Glutamatergic neuron (in vitro differentiated cells): ENCODE data around the gene MARK4. TPM values are rescaled to one million over a fixed set of nuclear protein-coding genes. Genes with fewer than 3 reads are reported as not detected.
A peak's percentile ranks its signal among the peaks of the same experiment; 100 is the strongest.

Experiments
- DNase-seq: peaks from one replicate; pipeline ENCODE4 v3.0.0; 2022
- H3K27ac Mint-ChIP-seq: one replicate; pipeline ENCODE4 v1.8.0; 2020; ENCODE audit warnings: mild to moderate bottlenecking, mixed read lengths, inconsistent platforms; ENCODE audit not compliant: unreplicated experiment
- H3K27me3 Mint-ChIP-seq: one replicate; pipeline ENCODE4 v1.8.0; 2020; ENCODE audit warnings: mild to moderate bottlenecking, moderate library complexity, mixed read lengths, inconsistent platforms; ENCODE audit not compliant: unreplicated experiment
- H3K36me3 Mint-ChIP-seq: one replicate; pipeline ENCODE4 v1.8.0; 2020; ENCODE audit warnings: mild to moderate bottlenecking, mixed read lengths, inconsistent platforms; ENCODE audit not compliant: unreplicated experiment
- H3K4me1 Mint-ChIP-seq: one replicate; pipeline ENCODE4 v1.8.0; 2020; ENCODE audit warnings: mild to moderate bottlenecking, low read depth, mixed read lengths, inconsistent platforms; ENCODE audit not compliant: unreplicated experiment
- H3K4me3 Mint-ChIP-seq: one replicate; pipeline ENCODE4 v1.8.0; 2020; ENCODE audit warnings: mild to moderate bottlenecking, mixed read lengths, inconsistent platforms; ENCODE audit not compliant: unreplicated experiment
- H3K9me3 Mint-ChIP-seq: one replicate; pipeline ENCODE4 v1.8.0; 2020; ENCODE audit warnings: mild to moderate bottlenecking, moderate library complexity, mixed read lengths, inconsistent platforms; ENCODE audit not compliant: unreplicated experiment
- CTCF ChIP-seq: fragments of 200-600 bp; sonication (generic); IDR thresholded peaks from one replicate; pipeline ENCODE4 v1.5.0; 2021; ENCODE audit not compliant: partially characterized antibody, unreplicated experiment
- total RNA-seq: library from RNA; stranded (reverse); fragmentation: NEBNext Ultra II Directional; extraction: Animal tissue kit (Norgen Biotek cat#: 25700); gene quantifications from one replicate; pipeline ENCODE4 v1.2.1, GENCODE V29; 2021; ENCODE audit not compliant: unreplicated experiment

Gene MARK4
- total RNA-seq, 1 donor from 2014 or later: 110 TPM

- no peak overlapping the region for H3K27ac Mint-ChIP-seq
- no peaks in the 10 kb centered on the region for H3K36me3 Mint-ChIP-seq
- DNase-seq: peak; percentile 34
- peaks cover 11% of the 10 kb centered on the region for H3K4me1 Mint-ChIP-seq
- H3K9me3 Mint-ChIP-seq: peaks cover 6% of the 10 kb centered on the region
- peak overlapping the region; percentile 74 for H3K4me3 Mint-ChIP-seq
- peak; percentile 58 for TF ChIP-seq CTCF
- H3K27me3 Mint-ChIP-seq: peaks cover 10% of the 10 kb centered on the region
Measured at GRCh38 chr19:45254044-45254531, 3.0 kb downstream of the MARK4 start.

GRCh38 chr19:45255611-45256157, 4.6 kb downstream of the MARK4 start:
- Mint-ChIP-seq H3K4me1 (peaks cover 10% of the 10 kb centered on the region), H3K36me3 (peaks cover 1% of the 10 kb centered on the region), H3K4me3 (no peak overlapping the region), H3K27me3 (peaks cover 10% of the 10 kb centered on the region), H3K27ac (no peak overlapping the region), H3K9me3 (peaks cover 6% of the 10 kb centered on the region)
- no peak for TF ChIP-seq CTCF
- DNase-seq: no peak

GRCh38 chr19:45256836-45257235, 5.8 kb downstream of the MARK4 start:
- H3K9me3 Mint-ChIP-seq: peaks cover 3% of the 10 kb centered on the region
- peaks cover 10% of the 10 kb centered on the region for H3K27me3 Mint-ChIP-seq
- peaks cover 7% of the 10 kb centered on the region for H3K36me3 Mint-ChIP-seq
- H3K4me3 Mint-ChIP-seq: no peak overlapping the region
- no peak for DNase-seq
- no peak overlapping the region for H3K27ac Mint-ChIP-seq
- peaks cover 8% of the 10 kb centered on the region for H3K4me1 Mint-ChIP-seq
- TF ChIP-seq CTCF: no peak

- no peak for TF ChIP-seq CTCF
Measured at GRCh38 chr19:45258862-45259261, 7.8 kb downstream of the MARK4 start.

GRCh38 chr19:45262570-45262969, 11.5 kb downstream of the MARK4 start:
- DNase-seq: no peak
- H3K4me1 Mint-ChIP-seq: no peaks in the 10 kb centered on the region

More at GRCh38 chr19:45258862-45259261, 7.8 kb downstream of the MARK4 start:
- Mint-ChIP-seq H3K36me3 (peaks cover 7% of the 10 kb centered on the region), H3K4me3 (no peak overlapping the region), H3K27ac (no peak overlapping the region), H3K27me3 (peaks cover 5% of the 10 kb centered on the region), H3K4me1 (peaks cover 4% of the 10 kb centered on the region), H3K9me3 (peaks cover 3% of the 10 kb centered on the region)
- no peak for DNase-seq

More at GRCh38 chr19:45262570-45262969, 11.5 kb downstream of the MARK4 start:
- Mint-ChIP-seq H3K36me3 (peaks cover 7% of the 10 kb centered on the region), H3K9me3 (peaks cover 7% of the 10 kb centered on the region), H3K27ac (no peak overlapping the region), H3K27me3 (peaks cover 7% of the 10 kb centered on the region), H3K4me3 (no peak overlapping the region)
- no peak for TF ChIP-seq CTCF
